Measurements from ENCODE around the gene NTMT2.

DNA sequence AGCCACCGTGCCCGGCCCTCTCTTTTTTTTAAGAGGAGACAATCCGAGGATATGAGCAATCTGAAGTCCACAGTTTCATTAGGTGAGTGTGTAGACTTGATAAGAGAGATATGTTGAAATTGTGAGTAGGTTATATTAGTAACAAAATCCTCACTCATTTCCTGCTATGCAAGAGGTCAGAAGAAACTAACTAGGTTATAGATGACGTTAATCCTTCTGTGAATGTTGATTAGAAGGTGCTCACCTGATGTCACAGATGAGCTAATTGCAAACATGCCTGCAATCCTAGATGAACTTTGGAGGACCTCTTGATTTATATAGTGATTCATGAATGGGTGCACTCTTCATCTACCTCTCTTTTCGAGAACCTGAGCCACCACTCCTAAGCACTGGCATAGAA, 29.3 kb downstream of the NTMT2 start:
- TF ChIP-seq, protein P1, sequence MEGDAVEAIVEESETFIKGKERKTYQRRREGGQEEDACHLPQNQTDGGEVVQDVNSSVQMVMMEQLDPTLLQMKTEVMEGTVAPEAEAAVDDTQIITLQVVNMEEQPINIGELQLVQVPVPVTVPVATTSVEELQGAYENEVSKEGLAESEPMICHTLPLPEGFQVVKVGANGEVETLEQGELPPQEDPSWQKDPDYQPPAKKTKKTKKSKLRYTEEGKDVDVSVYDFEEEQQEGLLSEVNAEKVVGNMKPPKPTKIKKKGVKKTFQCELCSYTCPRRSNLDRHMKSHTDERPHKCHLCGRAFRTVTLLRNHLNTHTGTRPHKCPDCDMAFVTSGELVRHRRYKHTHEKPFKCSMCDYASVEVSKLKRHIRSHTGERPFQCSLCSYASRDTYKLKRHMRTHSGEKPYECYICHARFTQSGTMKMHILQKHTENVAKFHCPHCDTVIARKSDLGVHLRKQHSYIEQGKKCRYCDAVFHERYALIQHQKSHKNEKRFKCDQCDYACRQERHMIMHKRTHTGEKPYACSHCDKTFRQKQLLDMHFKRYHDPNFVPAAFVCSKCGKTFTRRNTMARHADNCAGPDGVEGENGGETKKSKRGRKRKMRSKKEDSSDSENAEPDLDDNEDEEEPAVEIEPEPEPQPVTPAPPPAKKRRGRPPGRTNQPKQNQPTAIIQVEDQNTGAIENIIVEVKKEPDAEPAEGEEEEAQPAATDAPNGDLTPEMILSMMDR (IDR thresholded peaks at IDR 0.05; ENCODE audit: low read depth, low read length): no peak
- TF ChIP-seq EZH2phosphoT487 (IDR thresholded peaks at IDR 0.05; ENCODE audit: low read depth): no peak

Measured in OCI-LY3 (cell line).